ENCODE results near the gene SALL3.
"Not testable (repeated sequence)": the region's sequence is repeated elsewhere in the genome, so short reads cannot be mapped to it uniquely, and the experiment has no call there.

Gene SALL3

DNA sequence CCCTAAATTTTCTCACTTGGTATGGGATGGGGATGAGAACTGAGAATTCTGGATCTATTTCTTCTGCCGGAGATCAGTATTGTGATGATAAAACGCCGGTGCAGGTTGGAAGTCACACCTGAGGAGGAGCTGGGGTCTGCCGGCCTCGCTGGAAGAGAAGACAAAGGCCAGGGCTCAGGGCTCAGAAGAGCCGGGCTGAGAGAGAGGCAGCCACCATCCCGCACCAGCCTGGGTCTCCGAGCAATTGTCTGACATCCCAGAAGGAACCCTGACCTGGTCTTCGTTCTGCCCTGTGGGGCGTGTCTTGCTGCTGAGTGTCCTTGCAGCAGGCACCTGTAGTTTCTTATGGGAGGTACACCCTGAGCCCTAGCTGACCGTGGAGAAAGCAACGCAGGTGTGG is 31.4 kb upstream of the SALL3 start:
- H3K4me3 ChIP-seq (ENCODE audit: low read length), result no peak overlapping the region
- H3K27me3 ChIP-seq (ENCODE audit: control insufficient read depth, insufficient read depth, low read length), result no peaks in the 10 kb centered on the region
- no peaks in the 10 kb centered on the region for H3K36me3 ChIP-seq (ENCODE audit: control insufficient read depth, insufficient read depth, low read length)
- no peak overlapping the region for H3K9ac ChIP-seq (ENCODE audit: low read length)
- no peaks in the 10 kb centered on the region for H3K4me1 ChIP-seq (ENCODE audit: control insufficient read depth, insufficient read depth, low read length)
- H3K9me3 ChIP-seq (ENCODE audit: control insufficient read depth, low read length), result no peaks in the 10 kb centered on the region

DNA sequence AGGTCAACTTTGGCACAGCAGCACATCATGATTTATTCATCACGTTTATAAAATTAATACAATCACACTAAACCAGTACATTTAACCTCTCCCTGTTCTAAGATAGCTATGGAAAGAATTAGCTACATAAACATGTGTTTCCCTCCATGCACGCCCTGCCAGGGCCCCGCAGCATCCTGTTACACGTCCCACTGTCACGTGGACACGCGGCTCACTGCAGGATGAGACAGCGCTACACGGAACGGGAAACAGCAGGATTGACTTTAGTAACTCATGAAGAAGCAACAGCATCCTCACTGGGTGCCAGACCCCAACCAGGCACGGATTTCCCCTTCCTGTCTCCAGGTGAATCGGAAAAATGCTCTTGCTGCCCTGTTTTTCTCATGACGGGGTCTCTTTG is 30.9 kb upstream of the SALL3 start:
- H3K4me3 ChIP-seq (ENCODE audit: low read length), result no peak overlapping the region
- no peaks in the 10 kb centered on the region for H3K27me3 ChIP-seq (ENCODE audit: control insufficient read depth, insufficient read depth, low read length)
- H3K36me3 ChIP-seq (ENCODE audit: control insufficient read depth, insufficient read depth, low read length), result no peaks in the 10 kb centered on the region
- H3K9ac ChIP-seq (ENCODE audit: low read length), result no peak overlapping the region
- H3K4me1 ChIP-seq (ENCODE audit: control insufficient read depth, insufficient read depth, low read length), result no peaks in the 10 kb centered on the region
- no peaks in the 10 kb centered on the region for H3K9me3 ChIP-seq (ENCODE audit: control insufficient read depth, low read length)

DNA sequence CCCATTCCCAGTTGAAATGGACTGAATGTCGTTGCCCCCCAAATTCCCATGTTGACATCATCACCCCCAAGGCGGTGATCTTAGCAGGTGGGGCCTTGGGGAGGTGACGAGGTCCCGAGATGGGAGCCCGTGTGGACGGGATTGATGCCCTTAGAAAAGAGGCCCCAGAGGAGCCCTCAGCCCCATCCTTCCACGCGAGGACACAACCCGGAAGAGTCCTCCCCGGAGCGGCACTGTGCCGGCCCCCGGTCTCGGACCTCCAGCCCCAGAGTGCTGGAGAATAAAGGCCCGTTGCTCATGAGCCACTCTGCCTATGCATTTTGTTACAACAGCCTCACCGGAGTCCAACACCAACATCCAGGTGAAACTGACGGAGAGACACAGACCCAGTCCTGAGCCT is 30.4 kb upstream of the SALL3 start:
- no peak overlapping the region for H3K9ac ChIP-seq (ENCODE audit: low read length)
- no peaks in the 10 kb centered on the region for H3K9me3 ChIP-seq (ENCODE audit: control insufficient read depth, low read length)
- H3K27me3 ChIP-seq (ENCODE audit: control insufficient read depth, insufficient read depth, low read length), result no peaks in the 10 kb centered on the region
- H3K4me1 ChIP-seq (ENCODE audit: control insufficient read depth, insufficient read depth, low read length), result no peaks in the 10 kb centered on the region
- no peaks in the 10 kb centered on the region for H3K36me3 ChIP-seq (ENCODE audit: control insufficient read depth, insufficient read depth, low read length)
- H3K4me3 ChIP-seq (ENCODE audit: low read length), result no peak overlapping the region

DNA sequence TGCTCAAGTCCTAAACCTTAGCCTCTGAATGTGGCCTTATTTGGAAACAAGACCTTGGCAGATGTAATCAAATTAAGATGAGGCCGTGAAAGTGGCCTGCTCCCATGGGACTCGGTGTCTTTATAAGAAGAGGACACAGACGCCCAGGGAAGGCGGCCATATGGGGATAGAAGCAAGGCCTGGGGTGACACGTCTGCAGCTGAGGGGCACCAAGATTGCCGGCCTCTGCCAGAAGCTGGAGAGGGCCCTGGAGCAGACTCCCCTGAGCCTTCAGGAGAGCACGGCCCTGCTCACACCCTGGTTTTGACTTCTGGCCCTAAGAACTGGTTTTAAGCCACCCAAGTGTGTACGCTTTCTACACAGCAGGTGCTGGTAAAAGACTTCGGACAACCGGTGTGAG is 29.2 kb upstream of the SALL3 start:
- H3K27me3 ChIP-seq (ENCODE audit: control insufficient read depth, insufficient read depth, low read length), result no peaks in the 10 kb centered on the region
- H3K9ac ChIP-seq (ENCODE audit: low read length), result no peak overlapping the region
- H3K4me1 ChIP-seq (ENCODE audit: control insufficient read depth, insufficient read depth, low read length), result no peaks in the 10 kb centered on the region
- H3K36me3 ChIP-seq (ENCODE audit: control insufficient read depth, insufficient read depth, low read length), result no peaks in the 10 kb centered on the region
- no peak overlapping the region for H3K4me3 ChIP-seq (ENCODE audit: low read length)
- H3K9me3 ChIP-seq (ENCODE audit: control insufficient read depth, low read length), result no peaks in the 10 kb centered on the region

DNA sequence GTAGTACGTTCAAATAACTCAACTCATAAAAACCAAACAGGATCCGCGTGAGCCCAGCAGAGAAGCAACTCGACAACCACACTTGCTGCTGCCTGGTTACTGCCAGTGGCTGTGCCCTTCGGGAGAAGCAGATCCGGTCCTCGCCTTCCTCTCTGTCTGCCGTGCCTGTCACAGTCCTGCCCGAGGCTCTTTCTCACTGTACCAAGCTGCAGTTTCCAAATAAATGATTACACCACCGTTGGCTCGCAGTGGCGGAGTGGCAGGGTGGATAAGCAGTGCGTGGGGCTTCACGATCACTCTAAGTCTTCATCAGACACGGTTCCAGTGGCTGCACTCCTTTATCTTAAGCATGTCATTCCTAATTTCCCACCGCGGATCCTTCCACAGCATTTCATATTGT is 26.1 kb upstream of the SALL3 start:
- H3K9ac ChIP-seq (ENCODE audit: low read length), result no peak overlapping the region
- no peaks in the 10 kb centered on the region for H3K4me1 ChIP-seq (ENCODE audit: control insufficient read depth, insufficient read depth, low read length)
- no peaks in the 10 kb centered on the region for H3K9me3 ChIP-seq (ENCODE audit: control insufficient read depth, low read length)
- no peaks in the 10 kb centered on the region for H3K36me3 ChIP-seq (ENCODE audit: control insufficient read depth, insufficient read depth, low read length)
- no peaks in the 10 kb centered on the region for H3K27me3 ChIP-seq (ENCODE audit: control insufficient read depth, insufficient read depth, low read length)
- no peak overlapping the region for H3K4me3 ChIP-seq (ENCODE audit: low read length)

DNA sequence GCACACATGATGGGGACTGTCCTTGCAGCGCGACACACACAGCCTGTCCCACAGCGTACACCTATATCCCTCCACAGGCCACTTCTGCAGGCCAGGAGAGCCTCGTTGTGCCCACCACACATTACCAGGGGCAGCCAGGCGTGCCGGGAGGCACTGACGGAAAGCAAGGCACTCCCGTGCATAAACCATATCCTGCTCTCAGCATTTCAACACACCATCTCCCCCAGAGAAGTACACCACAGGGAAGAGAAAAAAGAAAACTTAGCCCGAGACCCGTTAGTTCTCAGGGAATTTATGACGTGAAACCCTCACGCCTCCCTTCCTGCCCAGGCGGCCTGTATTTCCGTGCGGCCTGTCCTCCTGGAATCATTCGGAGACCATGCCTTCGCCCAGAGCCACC is 24.6 kb upstream of the SALL3 start:
- no peak overlapping the region for H3K4me3 ChIP-seq (ENCODE audit: low read length)
- H3K36me3 ChIP-seq (ENCODE audit: control insufficient read depth, insufficient read depth, low read length), result no peaks in the 10 kb centered on the region
- no peak overlapping the region for H3K9ac ChIP-seq (ENCODE audit: low read length)

DNA sequence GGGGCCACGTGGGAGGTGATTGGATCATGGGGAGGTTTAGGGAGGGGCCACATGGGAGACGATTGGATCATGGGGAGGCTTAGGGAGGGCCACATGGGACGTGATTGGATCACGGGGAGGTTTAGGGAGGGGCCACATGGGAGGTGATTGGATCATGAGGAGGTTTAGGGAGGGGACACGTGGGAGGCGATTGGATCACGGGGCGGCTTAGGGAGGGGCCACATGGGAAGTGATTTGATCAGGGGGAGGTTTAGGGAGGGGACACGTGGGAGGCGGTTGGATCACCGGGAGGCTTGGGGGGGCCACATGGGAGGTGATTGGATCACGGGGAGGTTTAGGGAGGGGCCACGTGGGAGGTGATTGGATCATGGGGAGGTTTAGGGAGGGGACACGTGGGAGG is 22.5 kb upstream of the SALL3 start:
- Histone ChIP-seq H3K4me3 (ENCODE audit: low read length) (no peak overlapping the region), H3K9ac (ENCODE audit: low read length) (no peak overlapping the region), H3K27me3 (ENCODE audit: control insufficient read depth, insufficient read depth, low read length) (no peaks in the 10 kb centered on the region), H3K36me3 (ENCODE audit: control insufficient read depth, insufficient read depth, low read length) (no peaks in the 10 kb centered on the region), H3K4me1 (ENCODE audit: control insufficient read depth, insufficient read depth, low read length) (no peaks in the 10 kb centered on the region), H3K9me3 (ENCODE audit: control insufficient read depth, low read length) (no peaks in the 10 kb centered on the region)

More for the DNA sequence above, 24.6 kb upstream of the SALL3 start:
- H3K27me3 ChIP-seq (ENCODE audit: control insufficient read depth, insufficient read depth, low read length), result no peaks in the 10 kb centered on the region
- no peaks in the 10 kb centered on the region for H3K9me3 ChIP-seq (ENCODE audit: control insufficient read depth, low read length)
- H3K4me1 ChIP-seq (ENCODE audit: control insufficient read depth, insufficient read depth, low read length), result no peaks in the 10 kb centered on the region

DNA sequence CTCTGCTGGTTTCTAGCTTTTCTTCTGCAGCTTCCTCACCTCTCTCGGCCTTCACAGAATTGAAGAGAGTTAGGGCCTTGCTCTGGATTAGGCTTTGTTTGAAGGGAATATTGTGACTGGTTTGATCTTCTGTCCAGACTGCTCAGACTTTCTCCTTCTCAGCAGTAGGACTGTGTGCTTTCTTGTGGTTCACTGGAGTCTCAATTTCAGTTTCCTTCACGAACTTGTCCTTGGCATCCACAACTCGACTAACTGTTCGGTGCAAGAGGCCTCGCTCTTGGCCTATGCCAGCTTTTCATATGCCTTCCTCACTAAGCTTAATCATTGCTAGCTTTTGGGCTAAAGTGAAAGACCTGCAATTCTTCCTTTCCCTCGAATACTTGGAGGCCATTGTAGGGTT is 18.9 kb upstream of the SALL3 start:
- Histone ChIP-seq H3K9ac (ENCODE audit: low read length) (no peak overlapping the region), H3K9me3 (ENCODE audit: control insufficient read depth, low read length) (no peaks in the 10 kb centered on the region), H3K4me3 (ENCODE audit: low read length) (no peak overlapping the region), H3K4me1 (ENCODE audit: control insufficient read depth, insufficient read depth, low read length) (no peaks in the 10 kb centered on the region), H3K27me3 (ENCODE audit: control insufficient read depth, insufficient read depth, low read length) (no peaks in the 10 kb centered on the region), H3K36me3 (ENCODE audit: control insufficient read depth, insufficient read depth, low read length) (no peaks in the 10 kb centered on the region)

DNA sequence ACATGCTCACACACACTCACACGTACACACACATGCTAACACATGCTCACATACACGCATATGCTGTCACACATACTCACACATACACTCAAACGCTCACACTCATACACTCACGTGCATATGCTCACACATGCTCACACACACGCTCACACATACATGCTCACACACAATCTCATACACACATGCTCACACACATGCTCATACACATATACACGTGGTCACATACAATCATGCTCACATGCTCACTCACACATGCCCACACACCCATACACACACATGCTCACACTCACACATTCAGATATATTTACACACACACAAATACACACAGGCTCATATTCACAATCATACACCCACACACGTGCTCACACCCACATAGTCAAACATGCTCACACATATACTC is 17.5 kb upstream of the SALL3 start:
- Histone ChIP-seq H3K36me3 (ENCODE audit: control insufficient read depth, insufficient read depth, low read length) (no peaks in the 10 kb centered on the region), H3K9ac (ENCODE audit: low read length) (no peak overlapping the region), H3K9me3 (ENCODE audit: control insufficient read depth, low read length) (no peaks in the 10 kb centered on the region), H3K27me3 (ENCODE audit: control insufficient read depth, insufficient read depth, low read length) (no peaks in the 10 kb centered on the region), H3K4me1 (ENCODE audit: control insufficient read depth, insufficient read depth, low read length) (no peaks in the 10 kb centered on the region), H3K4me3 (ENCODE audit: low read length) (no peak overlapping the region)

DNA sequence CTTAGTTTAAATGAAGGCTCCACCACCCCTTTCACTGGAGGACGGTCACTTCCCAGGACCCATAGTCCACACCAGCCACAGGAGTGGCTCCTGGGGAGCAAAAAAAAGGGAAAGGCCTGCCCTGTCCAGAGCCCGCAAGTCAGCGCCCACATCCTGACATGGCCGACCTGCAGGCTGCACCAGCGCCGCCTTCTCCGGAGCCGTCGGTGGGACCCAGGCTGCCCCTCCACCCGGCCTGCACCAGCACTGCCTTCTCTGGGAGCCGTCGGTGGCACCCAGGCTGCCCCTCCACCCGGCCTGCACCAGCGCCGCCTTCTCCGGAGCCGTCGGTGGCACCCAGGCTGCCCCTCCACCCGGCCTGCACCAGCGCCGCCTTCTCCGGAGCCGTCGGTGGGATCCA is 14.9 kb upstream of the SALL3 start:
- not testable (repeated sequence) for H3K36me3 ChIP-seq (ENCODE audit: control insufficient read depth, insufficient read depth, low read length); H3K4me1 ChIP-seq (ENCODE audit: control insufficient read depth, insufficient read depth, low read length)

DNA sequence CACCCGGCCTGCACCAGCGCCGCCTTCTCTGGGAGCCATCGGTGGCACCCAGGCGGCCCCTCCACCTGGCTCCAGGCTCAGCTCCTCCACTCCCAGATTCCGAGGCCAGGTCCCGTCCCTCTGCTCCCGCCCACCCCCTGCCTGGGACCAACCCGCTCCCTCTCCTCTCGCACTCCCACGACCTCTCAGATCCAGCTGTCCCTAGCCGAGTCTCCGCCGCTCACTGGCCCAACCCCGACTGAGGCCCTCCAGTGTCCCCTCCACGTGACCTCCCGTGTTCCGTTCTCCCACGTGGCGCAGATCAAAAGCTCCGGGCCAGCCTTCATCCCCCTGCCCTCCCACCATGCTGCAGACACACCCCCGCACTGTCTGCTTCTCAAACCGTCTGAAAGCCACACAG is 14.4 kb upstream of the SALL3 start:
- Histone ChIP-seq H3K9me3 (ENCODE audit: control insufficient read depth, low read length) (no peaks in the 10 kb centered on the region), H3K27me3 (ENCODE audit: control insufficient read depth, insufficient read depth, low read length) (no peaks in the 10 kb centered on the region), H3K36me3 (ENCODE audit: control insufficient read depth, insufficient read depth, low read length) (no peaks in the 10 kb centered on the region), H3K9ac (ENCODE audit: low read length) (no peak overlapping the region), H3K4me1 (ENCODE audit: control insufficient read depth, insufficient read depth, low read length) (no peaks in the 10 kb centered on the region), H3K4me3 (ENCODE audit: low read length) (no peak overlapping the region)

More for the DNA sequence above, 14.9 kb upstream of the SALL3 start:
- not testable (repeated sequence) for H3K9me3 ChIP-seq (ENCODE audit: control insufficient read depth, low read length); H3K9ac ChIP-seq (ENCODE audit: low read length); H3K4me3 ChIP-seq (ENCODE audit: low read length); H3K27me3 ChIP-seq (ENCODE audit: control insufficient read depth, insufficient read depth, low read length)

DNA sequence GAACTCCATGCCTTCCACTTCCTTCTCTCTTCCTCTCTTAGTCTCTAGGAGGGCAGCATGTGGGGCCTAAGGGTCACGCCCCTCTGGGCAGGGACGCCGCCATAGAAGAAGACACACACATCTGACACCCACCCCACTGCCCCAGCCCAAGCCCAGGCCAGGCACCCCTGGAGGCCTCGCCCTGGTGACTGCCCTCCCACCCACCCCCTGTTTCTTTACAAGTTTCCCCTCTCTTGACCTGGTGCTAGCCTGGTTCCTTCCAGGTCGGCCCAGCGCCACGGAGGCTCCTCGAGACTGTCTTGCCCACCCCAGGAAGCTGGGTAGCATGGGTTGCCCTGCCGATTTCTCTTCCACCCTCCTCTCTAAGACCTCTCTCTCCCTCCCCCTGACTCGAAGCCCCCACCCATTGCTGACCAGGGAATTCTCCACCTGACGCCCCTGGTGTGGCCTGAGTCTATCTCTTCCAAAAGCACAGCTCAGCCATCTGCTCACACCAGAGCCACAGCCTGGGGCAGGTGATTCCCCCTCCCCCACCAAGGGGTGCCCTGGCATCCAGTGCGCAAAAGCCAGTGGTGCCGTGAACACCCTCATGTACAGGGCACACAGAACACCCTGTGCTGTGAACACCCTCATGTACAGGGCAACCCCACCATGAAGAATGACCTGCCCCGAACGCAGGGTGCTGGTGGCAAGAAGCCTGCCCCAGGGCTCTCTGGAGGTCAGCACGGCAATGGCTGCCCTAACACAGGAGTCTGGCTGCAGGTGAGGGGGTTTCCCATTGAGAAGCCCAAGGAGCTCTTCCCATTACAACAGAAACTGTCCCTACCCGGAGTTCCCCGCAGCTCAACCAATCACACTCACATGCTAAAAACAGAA is 13.5 kb upstream of the SALL3 start:
- no peaks in the 10 kb centered on the region for H3K36me3 ChIP-seq (ENCODE audit: control insufficient read depth, insufficient read depth, low read length)
- no peak overlapping the region for H3K9ac ChIP-seq (ENCODE audit: low read length)
- H3K27me3 ChIP-seq (ENCODE audit: control insufficient read depth, insufficient read depth, low read length), result no peaks in the 10 kb centered on the region
- H3K9me3 ChIP-seq (ENCODE audit: control insufficient read depth, low read length), result no peaks in the 10 kb centered on the region
- no peak overlapping the region for H3K4me3 ChIP-seq (ENCODE audit: low read length)
- H3K4me1 ChIP-seq (ENCODE audit: control insufficient read depth, insufficient read depth, low read length), result no peaks in the 10 kb centered on the region

DNA sequence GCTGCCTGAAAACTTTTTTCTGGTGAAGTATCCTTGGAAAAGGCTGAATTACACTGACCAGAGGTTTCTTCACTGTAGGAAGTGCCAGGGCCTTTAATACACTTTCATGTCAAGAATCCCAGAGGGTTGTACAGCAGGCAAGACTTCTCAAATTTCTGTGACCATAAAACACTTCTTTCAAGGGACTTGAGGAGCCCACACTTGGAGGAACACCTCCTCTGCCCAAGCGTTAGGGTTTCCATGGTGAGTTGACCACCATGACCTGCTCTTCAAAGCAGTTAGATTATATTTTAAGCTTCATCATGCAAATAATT is 12.9 kb upstream of the SALL3 start:
- no peaks in the 10 kb centered on the region for H3K9me3 ChIP-seq (ENCODE audit: control insufficient read depth, low read length)
- H3K27me3 ChIP-seq (ENCODE audit: control insufficient read depth, insufficient read depth, low read length), result peaks cover 5% of the 10 kb centered on the region
- no peak overlapping the region for H3K9ac ChIP-seq (ENCODE audit: low read length)
- no peaks in the 10 kb centered on the region for H3K4me1 ChIP-seq (ENCODE audit: control insufficient read depth, insufficient read depth, low read length)
- H3K4me3 ChIP-seq (ENCODE audit: low read length), result no peak overlapping the region
- no peaks in the 10 kb centered on the region for H3K36me3 ChIP-seq (ENCODE audit: control insufficient read depth, insufficient read depth, low read length)
